ENCODE results near the gene PROZ. TPM values are rescaled to one million over a fixed set of nuclear protein-coding genes. Genes with fewer than 3 reads are reported as not detected.
"Not testable (repeated sequence)": the region's sequence is repeated elsewhere in the genome, so short reads cannot be mapped to it uniquely, and the experiment has no call there.

Gene PROZ, protein sequence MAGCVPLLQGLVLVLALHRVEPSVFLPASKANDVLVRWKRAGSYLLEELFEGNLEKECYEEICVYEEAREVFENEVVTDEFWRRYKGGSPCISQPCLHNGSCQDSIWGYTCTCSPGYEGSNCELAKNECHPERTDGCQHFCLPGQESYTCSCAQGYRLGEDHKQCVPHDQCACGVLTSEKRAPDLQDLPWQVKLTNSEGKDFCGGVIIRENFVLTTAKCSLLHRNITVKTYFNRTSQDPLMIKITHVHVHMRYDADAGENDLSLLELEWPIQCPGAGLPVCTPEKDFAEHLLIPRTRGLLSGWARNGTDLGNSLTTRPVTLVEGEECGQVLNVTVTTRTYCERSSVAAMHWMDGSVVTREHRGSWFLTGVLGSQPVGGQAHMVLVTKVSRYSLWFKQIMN
- total RNA-seq, result not detected in 2 replicates
- long read RNA-seq, result 0 reads

DNA sequence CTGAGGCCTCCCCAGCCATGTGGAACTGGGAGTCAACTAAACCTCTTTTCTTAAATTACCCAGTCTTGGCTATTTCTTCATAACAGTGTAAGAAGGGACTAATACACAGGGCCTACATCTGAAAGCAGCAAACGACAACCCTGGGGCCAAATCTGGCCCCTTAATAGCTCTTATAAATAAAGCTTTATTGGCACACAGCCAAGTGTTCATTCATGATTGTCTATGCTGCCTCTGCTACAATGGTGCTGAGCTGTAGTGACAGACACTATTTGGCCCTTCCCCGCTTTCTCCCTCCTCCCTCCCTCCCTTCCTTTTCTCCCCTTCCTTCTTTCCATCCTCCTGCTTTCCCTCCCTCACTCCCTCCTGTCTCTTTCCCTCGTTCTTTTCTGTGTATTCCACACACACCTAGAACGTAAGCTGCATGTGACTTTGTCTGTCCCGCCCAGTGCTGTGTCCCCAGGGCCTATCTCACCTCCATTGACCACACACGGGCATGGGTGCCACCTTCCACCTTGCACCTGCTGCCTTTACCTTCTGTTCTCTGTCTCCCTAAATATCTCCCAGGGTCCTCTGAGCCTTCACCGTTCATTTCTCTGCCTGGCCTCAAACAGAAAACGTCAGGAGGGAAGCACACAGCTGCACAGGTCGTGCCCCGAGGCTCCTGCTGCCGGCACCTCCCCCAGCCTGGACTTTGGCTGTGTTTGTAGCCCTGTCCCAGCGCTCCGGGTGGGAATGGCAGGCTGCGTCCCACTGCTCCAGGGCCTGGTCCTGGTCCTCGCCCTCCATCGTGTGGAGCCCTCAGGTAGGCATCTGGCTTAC is at the start of gene PROZ:
TSS of gene PROZ (plus strand) at position 720 of the 819 bp plus-strand sequence. CDS start at position 733, 13 bp downstream.
- Mint-ChIP-seq H3K4me3 (ENCODE audit: low read depth) (no peak within 1 kb of the TSS), H3K36me3 (ENCODE audit: insufficient read depth) (no peaks in the 10 kb centered on the region), H3K27me3 (peaks cover 25% of the 10 kb centered on the region), H3K4me1 (ENCODE audit: low read depth) (peaks cover 10% of the 10 kb centered on the region), H3K27ac (peak within 1 kb of the TSS; percentile 73), H3K9me3 (ENCODE audit: low read depth) (no peaks in the 10 kb centered on the region)
- no peak for DNase-seq (ENCODE audit: low spot score, unreplicated experiment)
- TF ChIP-seq, protein P1, sequence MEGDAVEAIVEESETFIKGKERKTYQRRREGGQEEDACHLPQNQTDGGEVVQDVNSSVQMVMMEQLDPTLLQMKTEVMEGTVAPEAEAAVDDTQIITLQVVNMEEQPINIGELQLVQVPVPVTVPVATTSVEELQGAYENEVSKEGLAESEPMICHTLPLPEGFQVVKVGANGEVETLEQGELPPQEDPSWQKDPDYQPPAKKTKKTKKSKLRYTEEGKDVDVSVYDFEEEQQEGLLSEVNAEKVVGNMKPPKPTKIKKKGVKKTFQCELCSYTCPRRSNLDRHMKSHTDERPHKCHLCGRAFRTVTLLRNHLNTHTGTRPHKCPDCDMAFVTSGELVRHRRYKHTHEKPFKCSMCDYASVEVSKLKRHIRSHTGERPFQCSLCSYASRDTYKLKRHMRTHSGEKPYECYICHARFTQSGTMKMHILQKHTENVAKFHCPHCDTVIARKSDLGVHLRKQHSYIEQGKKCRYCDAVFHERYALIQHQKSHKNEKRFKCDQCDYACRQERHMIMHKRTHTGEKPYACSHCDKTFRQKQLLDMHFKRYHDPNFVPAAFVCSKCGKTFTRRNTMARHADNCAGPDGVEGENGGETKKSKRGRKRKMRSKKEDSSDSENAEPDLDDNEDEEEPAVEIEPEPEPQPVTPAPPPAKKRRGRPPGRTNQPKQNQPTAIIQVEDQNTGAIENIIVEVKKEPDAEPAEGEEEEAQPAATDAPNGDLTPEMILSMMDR (IDR thresholded peaks at IDR 0.05; ENCODE audit: unreplicated experiment), result no peak

DNA sequence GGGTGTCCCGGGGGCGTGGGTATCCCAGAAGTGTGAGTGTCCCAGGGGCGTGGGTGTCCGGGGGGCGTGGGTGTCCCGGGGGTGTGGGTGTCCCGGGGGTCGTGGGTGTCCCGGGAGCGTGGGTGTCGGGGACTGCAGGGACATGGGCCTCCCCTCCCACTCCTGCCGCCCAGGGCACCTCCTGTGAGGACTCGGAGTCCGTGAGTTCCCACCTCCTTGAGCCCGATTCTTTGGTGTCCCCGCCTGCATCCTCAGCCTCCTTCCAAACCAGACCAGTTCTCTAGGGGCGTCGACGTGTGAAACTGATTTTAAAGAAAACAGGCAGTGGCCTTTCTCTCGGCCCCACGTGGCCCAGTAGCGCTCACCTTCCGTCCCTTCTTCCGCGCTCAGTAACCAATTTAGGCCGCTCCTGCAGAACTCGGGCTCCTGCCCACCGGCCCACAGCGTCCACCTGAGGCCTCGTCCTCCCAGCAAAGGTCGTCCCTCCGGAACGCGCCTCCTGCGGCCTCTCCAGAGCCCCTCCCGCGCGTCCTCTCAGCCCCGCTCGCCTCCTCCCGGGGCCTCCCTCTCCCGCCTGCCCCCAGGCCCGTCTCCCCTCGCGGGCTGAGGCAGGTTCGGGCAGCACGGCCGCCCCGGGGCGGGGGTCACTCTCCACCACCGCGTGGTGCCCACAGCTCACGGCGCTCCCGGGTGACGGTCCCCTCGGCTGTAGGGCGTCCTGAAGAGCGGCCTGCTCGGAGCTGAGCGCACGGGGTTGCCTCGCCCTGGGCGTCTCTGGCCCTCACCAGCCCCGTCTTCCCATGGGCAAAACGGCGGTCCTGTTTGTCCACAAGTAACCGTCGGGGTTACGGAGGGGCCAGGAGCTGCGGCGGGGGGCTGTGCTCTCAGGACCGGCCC is 49.0 kb upstream of the PROZ start:
- Mint-ChIP-seq H3K27ac (peak overlapping the region; percentile 87), H3K4me1 (ENCODE audit: low read depth) (peaks cover 11% of the 10 kb centered on the region), H3K4me3 (ENCODE audit: low read depth) (peak overlapping the region; percentile 26), H3K9me3 (ENCODE audit: low read depth) (no peaks in the 10 kb centered on the region), H3K36me3 (ENCODE audit: insufficient read depth) (peaks cover 2% of the 10 kb centered on the region), H3K27me3 (peaks cover 7% of the 10 kb centered on the region)
- no peak for DNase-seq (ENCODE audit: low spot score, unreplicated experiment)
- TF ChIP-seq, protein P1 (IDR thresholded peaks at IDR 0.05; ENCODE audit: unreplicated experiment), result no peak

DNA sequence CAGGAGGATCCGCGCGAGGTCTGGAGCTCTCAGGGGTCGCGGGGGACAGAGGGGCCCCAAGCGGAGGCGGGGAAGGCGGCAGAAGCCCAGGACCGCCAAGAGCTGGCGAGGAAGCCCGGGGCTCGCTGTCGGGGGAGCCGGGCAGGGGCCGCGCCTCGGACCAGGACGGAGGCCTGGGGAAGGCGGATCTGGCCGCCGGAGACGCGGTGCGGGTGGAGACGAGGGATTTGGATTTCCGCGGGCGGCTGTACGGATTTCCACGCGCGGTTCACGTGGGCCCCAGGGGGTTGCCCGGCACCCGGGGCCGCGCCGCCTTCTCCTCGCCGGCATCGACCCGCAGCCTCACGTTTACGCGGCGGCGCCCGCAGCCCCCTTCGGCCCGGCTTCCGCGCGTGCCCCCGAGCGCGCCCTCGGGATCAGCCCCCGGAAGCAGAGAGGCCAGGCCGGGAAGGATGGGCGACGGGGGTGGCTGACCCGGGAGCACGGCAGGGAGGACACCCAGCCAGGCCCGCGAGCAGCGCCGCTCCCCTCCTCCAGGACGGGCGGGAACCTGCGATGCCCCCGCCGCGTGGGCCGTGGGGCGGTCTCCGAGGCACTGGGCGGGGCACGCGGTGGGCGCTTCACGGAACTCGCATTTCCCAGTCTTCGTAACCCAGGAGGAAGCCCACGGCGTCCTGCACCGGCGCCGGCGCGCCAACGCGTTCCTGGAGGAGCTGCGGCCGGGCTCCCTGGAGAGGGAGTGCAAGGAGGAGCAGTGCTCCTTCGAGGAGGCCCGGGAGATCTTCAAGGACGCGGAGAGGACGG is 48.2 kb upstream of the PROZ start:
- H3K36me3 Mint-ChIP-seq (ENCODE audit: insufficient read depth), result peaks cover 2% of the 10 kb centered on the region
- H3K27ac Mint-ChIP-seq, result no peak overlapping the region
- TF ChIP-seq, protein P1 (IDR thresholded peaks at IDR 0.05; ENCODE audit: unreplicated experiment), result no peak
- no peak for DNase-seq (ENCODE audit: low spot score, unreplicated experiment)
- H3K9me3 Mint-ChIP-seq (ENCODE audit: low read depth), result no peaks in the 10 kb centered on the region
- H3K4me1 Mint-ChIP-seq (ENCODE audit: low read depth), result peaks cover 8% of the 10 kb centered on the region
- peaks cover 7% of the 10 kb centered on the region for H3K27me3 Mint-ChIP-seq
- peak overlapping the region; percentile 41 for H3K4me3 Mint-ChIP-seq (ENCODE audit: low read depth)

DNA sequence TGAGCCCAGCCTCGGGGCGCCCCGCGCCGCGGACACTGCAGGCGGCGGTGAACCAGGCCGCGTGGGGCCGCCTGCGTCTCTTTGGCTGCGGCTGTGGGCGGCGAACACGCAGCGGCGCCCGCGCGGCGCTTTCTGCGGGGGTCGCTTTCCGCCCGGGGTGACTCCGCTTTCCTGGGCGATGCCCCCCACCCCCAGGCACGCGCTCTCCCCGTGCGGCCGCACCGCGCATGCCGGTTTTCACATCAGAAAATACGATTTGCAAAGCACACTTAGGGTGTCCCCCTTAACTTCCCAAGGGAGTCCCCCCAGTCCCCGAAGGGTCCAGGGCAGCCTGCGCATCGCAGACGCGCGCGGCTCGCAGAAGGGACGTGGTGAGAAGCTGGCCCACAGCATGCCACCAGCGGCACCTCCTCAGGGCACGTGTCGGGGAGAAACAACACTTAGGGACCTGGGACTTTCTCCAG is 47.6 kb upstream of the PROZ start:
- Mint-ChIP-seq H3K27me3 (peaks cover 7% of the 10 kb centered on the region), H3K4me3 (ENCODE audit: low read depth) (peak overlapping the region; percentile 52), H3K36me3 (ENCODE audit: insufficient read depth) (peaks cover 2% of the 10 kb centered on the region), H3K9me3 (ENCODE audit: low read depth) (no peaks in the 10 kb centered on the region), H3K27ac (no peak overlapping the region), H3K4me1 (ENCODE audit: low read depth) (peaks cover 1% of the 10 kb centered on the region)
- TF ChIP-seq, protein P1 (IDR thresholded peaks at IDR 0.05; ENCODE audit: unreplicated experiment), result no peak
- DNase-seq (ENCODE audit: low spot score, unreplicated experiment), result no peak

DNA sequence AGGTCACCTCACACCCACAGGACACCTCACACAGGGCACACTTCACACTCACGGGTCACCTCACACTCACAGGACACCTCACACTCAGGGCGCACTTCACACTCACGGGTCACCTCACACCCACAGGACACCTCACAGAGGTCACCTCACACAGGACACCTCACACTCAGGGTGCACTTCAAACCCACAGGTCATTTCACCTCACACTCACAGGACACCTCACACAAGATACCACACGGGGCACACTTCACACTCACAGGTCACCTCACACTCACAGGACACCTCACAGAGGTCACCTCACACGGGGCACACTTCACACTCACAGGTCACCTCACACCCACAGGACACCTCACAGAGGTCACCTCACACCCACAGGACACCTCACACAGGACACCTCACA is 46.6 kb upstream of the PROZ start:
- H3K27ac Mint-ChIP-seq; H3K27me3 Mint-ChIP-seq; H3K9me3 Mint-ChIP-seq (ENCODE audit: low read depth); H3K4me1 Mint-ChIP-seq (ENCODE audit: low read depth); H3K36me3 Mint-ChIP-seq (ENCODE audit: insufficient read depth); H3K4me3 Mint-ChIP-seq (ENCODE audit: low read depth): not testable (repeated sequence)
- DNase-seq (ENCODE audit: low spot score, unreplicated experiment), result peak; percentile 3

DNA sequence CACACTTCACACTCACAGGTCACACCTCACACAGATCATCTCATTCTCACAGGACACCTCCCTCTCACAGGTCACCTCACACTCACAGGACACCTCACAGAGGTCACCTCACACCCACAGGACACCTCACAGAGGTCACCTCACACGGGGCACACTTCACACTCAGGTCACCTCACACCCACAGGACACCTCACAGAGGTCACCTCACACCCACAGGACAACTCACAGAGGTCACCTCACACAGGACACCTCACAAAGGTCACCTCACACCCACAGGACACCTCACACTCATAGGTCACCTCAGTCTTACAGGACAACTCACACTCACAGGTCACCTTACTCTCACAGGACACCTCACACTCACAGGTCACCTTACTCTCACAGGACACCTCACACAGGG is 46.0 kb upstream of the PROZ start:
- not testable (repeated sequence) for H3K27ac Mint-ChIP-seq; H3K4me3 Mint-ChIP-seq (ENCODE audit: low read depth); DNase-seq (ENCODE audit: low spot score, unreplicated experiment); H3K9me3 Mint-ChIP-seq (ENCODE audit: low read depth); H3K36me3 Mint-ChIP-seq (ENCODE audit: insufficient read depth); H3K4me1 Mint-ChIP-seq (ENCODE audit: low read depth)
- H3K27me3 Mint-ChIP-seq, result peaks cover 12% of the 10 kb centered on the region
